ACC112 (cell line): ENCODE measurements around the gene AK1.

ENCODE experiments used
- H2AFZ ChIP-seq: fragments of 200-600 bp; sonication (generic); one replicate; pipeline ENCODE4 v1.6.0; 2017; ENCODE audit warnings: antibody characterized with exemption, low read length; ENCODE audit not compliant: unreplicated experiment
- H3K27ac ChIP-seq: fragments of 200-600 bp; sonication (generic); 2 replicates; pipeline ENCODE4 v1.5.1; 2014; ENCODE audit warnings: low read depth, mild to moderate bottlenecking, antibody characterized with exemption, low read length, moderate library complexity
- H3K27me3 ChIP-seq: fragments of 200-600 bp; sonication (generic); 2 replicates; pipeline ENCODE4 v1.6.1; 2014; ENCODE audit warnings: mild to moderate bottlenecking, antibody characterized with exemption, low read length, moderate library complexity, mixed read lengths; ENCODE audit not compliant: insufficient read depth
- H3K36me3 ChIP-seq: fragments of 200-600 bp; sonication (generic); 2 replicates; pipeline ENCODE4 v1.6.1; 2016; ENCODE audit warnings: mild to moderate bottlenecking, antibody characterized with exemption, low read length, moderate library complexity, mixed read lengths; ENCODE audit not compliant: insufficient read depth
- H3K4me1 ChIP-seq: fragments of 200-600 bp; sonication (generic); one replicate; pipeline ENCODE4 v1.6.1; 2016; ENCODE audit warnings: low read length, mixed read lengths; ENCODE audit not compliant: insufficient read depth, unreplicated experiment, control insufficient read depth
- H3K4me3 ChIP-seq: fragments of 200-600 bp; sonication (generic); 2 replicates; pipeline ENCODE4 v1.5.1; 2014; ENCODE audit warnings: mild to moderate bottlenecking, low read depth, low read length
- H3K79me2 ChIP-seq: fragments of 200-600 bp; sonication (generic); one replicate; pipeline ENCODE4 v1.6.0; 2016; ENCODE audit warnings: low read length; ENCODE audit not compliant: control insufficient read depth, unreplicated experiment, insufficient read depth

AK1 gene

DNA sequence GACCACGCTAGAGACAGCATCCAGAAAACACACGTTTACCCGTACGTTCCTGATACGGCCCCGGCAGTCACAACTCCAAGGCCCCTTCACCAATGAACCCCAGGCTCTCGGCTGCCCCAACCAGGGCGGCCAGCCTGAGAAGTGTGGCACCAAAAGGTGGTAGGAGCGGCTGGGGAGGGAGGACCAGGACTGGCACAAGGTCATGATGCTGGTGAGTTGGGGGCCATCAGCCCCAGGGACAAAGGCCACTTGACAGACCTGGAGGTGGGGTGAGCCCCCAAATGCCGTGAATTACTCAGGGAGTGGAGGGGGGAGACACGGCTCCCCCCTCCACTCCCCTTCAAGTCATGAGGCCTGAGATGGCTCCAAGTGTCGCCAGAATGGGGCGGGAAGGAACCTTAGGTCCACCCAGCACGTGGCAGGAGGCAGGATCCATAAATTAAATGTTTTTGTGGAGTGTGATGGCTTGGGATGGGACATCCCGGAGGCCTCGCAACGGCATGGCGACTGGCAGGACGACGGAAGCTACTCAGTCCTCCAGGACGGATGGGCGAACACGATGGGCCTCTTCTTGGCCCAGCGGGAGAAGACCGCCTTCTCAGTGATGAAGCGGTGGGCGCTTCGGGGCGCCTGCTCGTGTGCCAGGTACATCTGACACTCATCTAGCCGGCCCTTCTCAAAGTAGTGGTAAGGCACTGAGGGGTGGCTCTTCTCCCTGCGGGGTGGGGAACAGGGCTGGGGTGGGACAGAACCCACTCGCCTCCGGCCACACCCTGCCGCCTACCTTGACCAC is 30.6 kb upstream of the AK1 start:
- Histone ChIP-seq H3K27ac (no peak overlapping the region), H3K79me2 (peaks cover 3% of the 10 kb centered on the region), H3K4me1 (peaks cover 28% of the 10 kb centered on the region), H3K36me3 (no peaks in the 10 kb centered on the region), H3K4me3 (no peak overlapping the region), H2AFZ (no peak overlapping the region), H3K27me3 (no peaks in the 10 kb centered on the region)

DNA sequence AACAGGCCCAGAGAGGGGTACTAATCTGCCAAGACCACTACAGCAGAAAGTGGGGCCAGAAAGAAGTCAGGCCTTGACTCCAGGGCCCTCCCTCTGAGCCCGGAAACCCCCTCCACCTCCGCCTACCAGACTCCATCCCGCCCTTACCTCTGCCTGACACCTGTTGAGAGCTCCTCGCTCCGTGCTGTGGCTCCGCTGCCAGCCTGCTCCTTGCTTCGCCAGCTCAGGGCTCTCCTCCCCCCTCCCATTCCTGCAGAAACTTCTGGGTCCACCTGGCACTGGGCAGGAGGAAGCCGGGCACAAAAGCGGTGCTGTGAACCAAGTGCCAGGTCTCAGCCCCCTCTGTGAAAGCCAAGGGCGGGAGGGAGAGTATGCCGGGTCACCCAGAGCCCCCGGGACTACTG is 28.3 kb upstream of the AK1 start:
- Histone ChIP-seq H3K4me1 (peaks cover 34% of the 10 kb centered on the region), H3K4me3 (no peak overlapping the region), H3K36me3 (no peaks in the 10 kb centered on the region), H3K79me2 (no peaks in the 10 kb centered on the region), H3K27me3 (no peaks in the 10 kb centered on the region), H3K27ac (no peak overlapping the region), H2AFZ (no peak overlapping the region)

DNA sequence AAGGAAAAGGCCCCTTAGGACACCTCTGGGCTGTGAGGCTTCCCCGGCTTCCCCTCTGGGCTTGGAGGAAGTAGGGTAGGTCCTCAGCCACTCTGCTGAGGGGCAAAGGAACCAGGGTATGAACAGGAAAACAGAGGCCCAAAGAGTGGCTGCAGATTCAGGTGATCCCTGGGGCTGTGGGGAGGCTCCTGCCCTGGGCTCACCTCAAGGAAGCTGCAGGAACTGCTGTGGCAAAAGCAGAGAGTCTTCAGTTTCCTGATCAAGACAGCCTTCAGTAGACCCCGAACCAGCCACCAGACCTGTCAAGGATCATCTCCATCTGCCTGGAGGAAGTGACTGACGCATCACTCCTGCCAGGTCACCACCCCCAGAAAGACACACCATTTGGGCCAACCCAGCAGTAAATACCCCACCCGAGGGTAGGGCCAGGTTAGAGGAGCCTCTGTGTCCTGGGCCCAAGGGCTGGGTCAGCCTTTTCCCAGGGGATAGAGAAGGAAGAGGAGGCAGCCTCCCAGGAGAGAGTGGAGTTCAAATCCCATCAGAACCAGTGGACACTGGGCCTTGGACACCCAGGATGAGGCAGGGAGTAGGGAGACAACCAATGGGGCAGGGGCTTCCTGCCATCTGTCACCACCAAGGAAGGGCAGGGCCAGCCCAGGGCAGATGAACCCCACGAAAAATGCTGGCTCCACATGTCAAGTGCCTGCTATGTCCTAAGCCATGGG is 27.7 kb upstream of the AK1 start:
- Histone ChIP-seq H3K36me3 (no peaks in the 10 kb centered on the region), H3K4me3 (no peak overlapping the region), H3K27ac (0 out of 2 replicates have a peak overlapping the region, but pooled peaks have one; percentile 13)

DNA sequence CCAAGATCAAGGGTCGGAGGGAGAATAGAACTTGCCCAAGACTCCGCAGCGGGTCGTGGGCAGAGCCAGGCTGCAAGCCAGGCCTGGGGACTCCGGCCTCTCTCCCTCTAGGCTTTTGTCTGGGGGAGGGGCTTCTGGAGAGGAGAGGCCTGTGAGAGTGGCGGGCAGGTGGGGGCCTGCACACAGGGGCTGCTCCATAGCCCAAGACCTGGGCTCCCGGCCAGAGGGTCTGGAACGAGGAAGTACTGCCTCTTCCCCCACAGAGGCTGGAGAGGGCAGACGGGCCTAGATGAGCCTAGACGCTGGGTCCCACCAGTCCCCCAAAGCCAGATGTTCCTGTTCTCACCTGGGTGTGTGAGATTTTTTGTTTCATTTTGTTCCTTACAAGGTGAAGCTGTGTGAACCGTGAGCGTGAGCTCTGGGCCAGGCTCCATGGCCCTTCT is 27.1 kb upstream of the AK1 start:
- Histone ChIP-seq H3K79me2 (no peaks in the 10 kb centered on the region), H2AFZ (no peak overlapping the region), H3K36me3 (no peaks in the 10 kb centered on the region), H3K27ac (no peak overlapping the region), H3K4me1 (peaks cover 39% of the 10 kb centered on the region), H3K4me3 (no peak overlapping the region), H3K27me3 (no peaks in the 10 kb centered on the region)

More for the DNA sequence above, 27.7 kb upstream of the AK1 start:
- Histone ChIP-seq H3K79me2 (no peaks in the 10 kb centered on the region), H2AFZ (no peak overlapping the region), H3K27me3 (no peaks in the 10 kb centered on the region), H3K4me1 (peaks cover 34% of the 10 kb centered on the region)

DNA sequence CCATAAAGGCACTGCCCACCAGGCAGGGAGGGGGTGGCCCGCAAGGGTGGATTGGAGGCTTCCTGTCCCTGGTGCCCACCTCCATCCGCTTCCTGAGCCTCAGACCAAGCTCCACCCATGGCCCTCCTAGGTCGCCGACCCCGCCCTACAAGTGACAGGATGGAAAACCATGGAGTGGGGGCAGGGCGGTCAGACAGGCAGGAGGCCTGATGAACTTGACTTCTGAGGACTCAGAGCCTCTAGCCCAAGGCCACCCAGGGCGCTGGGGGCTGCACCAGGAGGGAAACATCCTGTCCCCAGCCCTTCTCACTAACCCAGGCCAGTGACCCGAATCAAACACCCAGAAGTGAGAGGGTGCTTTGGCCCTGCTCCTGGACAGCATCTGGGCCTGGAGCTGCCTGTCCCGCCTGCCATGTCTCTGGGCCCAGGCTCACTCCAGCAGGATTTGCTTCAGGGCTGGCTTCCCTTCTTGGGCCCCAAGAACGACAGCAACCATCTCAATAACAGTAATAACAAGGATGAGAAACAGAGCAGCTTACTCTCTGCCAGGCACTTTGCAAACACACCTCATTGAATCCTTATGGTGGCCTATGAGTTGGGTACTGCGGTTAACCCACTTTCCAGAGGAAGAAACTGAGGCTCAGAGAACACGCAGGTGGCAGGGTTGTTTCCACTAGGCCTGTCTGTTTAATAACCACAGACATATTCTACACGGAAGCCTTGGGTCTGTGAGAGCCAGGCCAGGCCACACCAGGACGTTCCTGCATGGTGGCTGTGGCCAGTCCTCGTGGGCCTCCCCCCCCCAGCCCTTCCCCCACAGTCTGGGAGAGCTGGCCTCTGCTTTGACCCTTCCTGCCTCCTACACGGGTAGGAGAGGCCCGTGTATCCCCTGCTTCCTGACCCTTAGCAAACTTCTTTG is 26.3 kb upstream of the AK1 start:
- Histone ChIP-seq H3K4me1 (peaks cover 39% of the 10 kb centered on the region), H3K4me3 (no peak overlapping the region), H3K36me3 (no peaks in the 10 kb centered on the region), H3K27me3 (no peaks in the 10 kb centered on the region), H3K79me2 (no peaks in the 10 kb centered on the region), H2AFZ (no peak overlapping the region), H3K27ac (peak overlapping the region; percentile 43)

DNA sequence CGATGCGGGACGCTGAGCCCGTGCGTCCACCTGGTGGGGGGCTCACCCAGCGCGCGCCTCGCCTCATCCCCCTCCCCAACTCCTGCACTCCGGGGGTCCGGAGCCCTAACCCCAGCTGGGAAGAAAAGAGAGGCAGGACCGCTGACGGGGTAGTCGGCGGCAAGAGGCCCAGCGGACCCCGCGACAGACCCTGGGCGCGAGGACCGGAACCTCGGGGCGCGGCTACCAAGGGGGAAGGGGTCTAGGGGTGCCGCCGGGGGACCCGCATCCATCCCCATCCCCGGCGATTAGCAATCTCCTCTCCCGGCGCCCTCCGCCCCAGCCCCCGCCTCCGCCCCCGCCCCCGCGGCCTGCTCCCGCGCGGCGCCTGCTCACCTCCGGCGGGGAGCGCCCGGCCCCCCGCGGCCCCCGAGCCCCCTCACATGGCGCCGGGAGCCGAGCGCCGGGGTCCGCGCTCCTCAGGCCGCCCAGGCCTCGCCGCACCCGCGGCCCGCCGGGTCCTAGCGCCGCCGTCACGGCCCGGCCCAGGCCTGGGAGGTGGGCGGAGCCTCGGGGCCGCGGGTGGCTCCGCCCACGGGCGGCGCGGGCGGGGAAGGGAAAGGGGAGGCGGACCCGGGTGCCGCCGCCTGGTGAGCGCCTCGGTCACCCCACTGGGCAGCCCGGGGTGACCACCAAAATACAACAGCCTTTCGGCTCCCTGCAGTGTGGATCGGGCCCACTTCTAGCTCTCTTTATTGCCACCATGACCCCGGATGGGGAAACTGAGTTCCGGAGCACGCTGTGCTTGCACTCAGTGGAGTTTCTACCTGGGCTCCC is 21.9 kb upstream of the AK1 start, which contains the start of gene ST6GALNAC6:
TSS of gene ST6GALNAC6 (minus strand) at position 476 of the 816 bp plus-strand sequence. CDS start 1,622 bp downstream, outside the sequence.
- Histone ChIP-seq H3K4me1 (peaks cover 38% of the 10 kb centered on the region), H3K27me3 (no peaks in the 10 kb centered on the region), H3K36me3 (peaks cover 29% of the 10 kb centered on the region), H3K4me3 (peak within 1 kb of the TSS; percentile 98), H3K79me2 (peaks cover 22% of the 10 kb centered on the region), H2AFZ (peak within 1 kb of the TSS; percentile 1), H3K27ac (peak within 1 kb of the TSS; percentile 95)

DNA sequence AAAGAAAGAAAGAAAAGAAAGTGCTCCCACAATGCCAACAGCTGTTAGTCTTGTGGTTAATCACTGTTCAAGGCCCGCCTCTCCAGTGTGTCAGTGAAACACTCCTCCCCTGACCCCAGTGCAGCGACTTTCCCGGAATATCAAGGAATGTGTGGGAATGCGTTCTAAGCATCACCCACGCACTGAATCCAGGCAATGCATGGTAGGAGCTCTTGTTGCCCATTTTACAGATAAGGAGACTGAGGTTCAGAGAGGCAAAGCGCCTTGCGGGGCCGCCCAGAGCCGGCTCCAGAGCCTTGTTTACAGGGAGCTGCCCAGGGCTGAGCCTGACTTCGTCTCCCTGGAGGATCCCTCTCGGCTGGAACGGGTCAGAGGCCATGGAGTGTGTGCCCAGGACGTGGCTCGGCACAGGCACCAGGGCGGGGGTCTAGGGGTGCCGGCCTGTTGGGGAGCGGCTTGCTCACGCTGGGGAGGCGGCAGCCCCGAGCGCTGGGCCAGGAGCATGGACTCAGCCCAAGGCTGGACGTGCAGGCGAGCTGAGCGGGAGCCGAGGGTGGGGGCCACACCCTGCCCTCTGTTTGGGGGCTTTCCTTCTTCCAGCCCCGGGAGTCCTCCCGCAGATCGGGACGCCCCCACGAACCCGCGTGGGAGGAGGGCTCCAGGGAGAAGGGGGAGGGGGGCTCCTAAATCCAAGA is 21.1 kb upstream of the AK1 start:
- H3K27ac ChIP-seq, result peak overlapping the region; percentile 95
- peak overlapping the region; percentile 98 for H3K4me3 ChIP-seq
- no peaks in the 10 kb centered on the region for H3K27me3 ChIP-seq
- peaks cover 30% of the 10 kb centered on the region for H3K4me1 ChIP-seq
- peaks cover 36% of the 10 kb centered on the region for H3K36me3 ChIP-seq
- H3K79me2 ChIP-seq, result peaks cover 22% of the 10 kb centered on the region
- no peak overlapping the region for H2AFZ ChIP-seq

DNA sequence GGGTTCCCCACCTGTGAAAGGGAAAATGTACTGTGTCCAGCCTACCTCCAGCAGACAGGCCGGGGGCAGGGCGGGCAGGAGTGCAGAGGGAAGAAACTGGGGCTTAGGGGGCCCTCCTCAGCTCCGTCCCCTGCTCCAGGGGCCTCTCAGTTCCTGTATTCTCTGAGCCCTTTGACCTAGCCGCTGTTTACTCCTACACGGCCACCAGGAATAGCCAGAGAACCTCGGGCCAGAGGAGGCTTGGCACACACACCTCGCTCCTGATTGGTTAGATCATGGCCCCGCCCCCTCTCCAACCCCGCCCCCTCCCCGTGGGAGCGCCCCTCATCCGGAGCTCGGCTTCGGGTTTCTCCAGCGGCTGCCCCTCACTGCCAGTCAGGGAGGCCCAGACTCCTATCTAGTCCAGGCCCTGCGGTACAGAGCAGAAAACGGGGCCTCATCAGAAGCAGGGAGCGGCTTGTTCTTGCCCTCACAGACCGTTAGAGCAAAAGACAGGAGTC is 19.8 kb upstream of the AK1 start:
- H3K27ac ChIP-seq, result peak overlapping the region; percentile 74
- H2AFZ ChIP-seq, result no peak overlapping the region
- H3K27me3 ChIP-seq, result no peaks in the 10 kb centered on the region
- peaks cover 50% of the 10 kb centered on the region for H3K36me3 ChIP-seq
- H3K4me3 ChIP-seq, result peak overlapping the region; percentile 56
- H3K4me1 ChIP-seq, result peaks cover 24% of the 10 kb centered on the region
- peaks cover 31% of the 10 kb centered on the region for H3K79me2 ChIP-seq

DNA sequence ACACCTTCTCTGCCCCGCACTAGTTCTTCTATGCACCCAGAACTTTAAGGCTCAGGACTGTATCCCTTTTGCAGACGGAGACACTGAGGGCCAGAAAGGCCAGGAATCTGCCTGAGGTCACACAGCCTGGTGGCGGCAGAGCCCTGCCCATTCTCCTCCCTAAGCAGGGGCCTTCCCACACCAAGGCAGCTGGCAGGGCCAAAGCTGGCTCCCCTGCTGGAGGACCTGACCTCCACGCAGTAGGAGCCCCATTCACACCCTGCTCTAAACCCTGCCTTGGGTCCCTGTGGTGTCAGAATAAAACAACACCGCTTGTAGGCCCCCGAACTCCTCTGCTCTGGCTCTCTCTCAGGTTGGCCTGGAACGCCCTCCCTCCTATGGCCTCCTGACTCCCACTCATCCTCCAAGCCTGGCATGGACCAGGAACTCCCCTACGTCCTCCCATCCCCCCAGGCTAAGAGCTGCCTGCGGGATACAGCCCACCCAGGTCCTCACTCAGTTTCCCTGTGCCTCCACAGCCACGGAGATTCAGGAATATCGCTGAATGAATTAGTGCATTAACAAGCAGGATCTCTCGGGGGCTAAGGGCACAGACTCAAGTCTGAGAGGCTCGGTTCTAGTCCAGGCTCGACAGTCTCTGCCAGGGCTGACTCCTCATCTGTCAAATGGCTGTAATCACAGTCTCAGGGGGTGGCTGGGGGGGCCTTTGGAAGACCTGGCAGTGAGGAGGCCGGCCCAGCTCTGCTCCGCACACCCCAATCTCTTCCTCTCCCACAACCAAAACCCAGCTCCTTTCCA is 19.1 kb upstream of the AK1 start:
- no peak overlapping the region for H2AFZ ChIP-seq
- no peak overlapping the region for H3K27ac ChIP-seq
- peaks cover 24% of the 10 kb centered on the region for H3K4me1 ChIP-seq
- H3K36me3 ChIP-seq, result peaks cover 51% of the 10 kb centered on the region
- H3K79me2 ChIP-seq, result peaks cover 31% of the 10 kb centered on the region
- peak overlapping the region; percentile 30 for H3K4me3 ChIP-seq
- H3K27me3 ChIP-seq, result no peaks in the 10 kb centered on the region
